ENCODE results near the gene CTNNBL1. TPM values are rescaled to one million over a fixed set of nuclear protein-coding genes. Genes with fewer than 3 reads are reported as not detected.

The CTNNBL1 gene, protein sequence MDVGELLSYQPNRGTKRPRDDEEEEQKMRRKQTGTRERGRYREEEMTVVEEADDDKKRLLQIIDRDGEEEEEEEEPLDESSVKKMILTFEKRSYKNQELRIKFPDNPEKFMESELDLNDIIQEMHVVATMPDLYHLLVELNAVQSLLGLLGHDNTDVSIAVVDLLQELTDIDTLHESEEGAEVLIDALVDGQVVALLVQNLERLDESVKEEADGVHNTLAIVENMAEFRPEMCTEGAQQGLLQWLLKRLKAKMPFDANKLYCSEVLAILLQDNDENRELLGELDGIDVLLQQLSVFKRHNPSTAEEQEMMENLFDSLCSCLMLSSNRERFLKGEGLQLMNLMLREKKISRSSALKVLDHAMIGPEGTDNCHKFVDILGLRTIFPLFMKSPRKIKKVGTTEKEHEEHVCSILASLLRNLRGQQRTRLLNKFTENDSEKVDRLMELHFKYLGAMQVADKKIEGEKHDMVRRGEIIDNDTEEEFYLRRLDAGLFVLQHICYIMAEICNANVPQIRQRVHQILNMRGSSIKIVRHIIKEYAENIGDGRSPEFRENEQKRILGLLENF
- 27.1 and 30.0 TPM in 2 replicates for total RNA-seq

DNA sequence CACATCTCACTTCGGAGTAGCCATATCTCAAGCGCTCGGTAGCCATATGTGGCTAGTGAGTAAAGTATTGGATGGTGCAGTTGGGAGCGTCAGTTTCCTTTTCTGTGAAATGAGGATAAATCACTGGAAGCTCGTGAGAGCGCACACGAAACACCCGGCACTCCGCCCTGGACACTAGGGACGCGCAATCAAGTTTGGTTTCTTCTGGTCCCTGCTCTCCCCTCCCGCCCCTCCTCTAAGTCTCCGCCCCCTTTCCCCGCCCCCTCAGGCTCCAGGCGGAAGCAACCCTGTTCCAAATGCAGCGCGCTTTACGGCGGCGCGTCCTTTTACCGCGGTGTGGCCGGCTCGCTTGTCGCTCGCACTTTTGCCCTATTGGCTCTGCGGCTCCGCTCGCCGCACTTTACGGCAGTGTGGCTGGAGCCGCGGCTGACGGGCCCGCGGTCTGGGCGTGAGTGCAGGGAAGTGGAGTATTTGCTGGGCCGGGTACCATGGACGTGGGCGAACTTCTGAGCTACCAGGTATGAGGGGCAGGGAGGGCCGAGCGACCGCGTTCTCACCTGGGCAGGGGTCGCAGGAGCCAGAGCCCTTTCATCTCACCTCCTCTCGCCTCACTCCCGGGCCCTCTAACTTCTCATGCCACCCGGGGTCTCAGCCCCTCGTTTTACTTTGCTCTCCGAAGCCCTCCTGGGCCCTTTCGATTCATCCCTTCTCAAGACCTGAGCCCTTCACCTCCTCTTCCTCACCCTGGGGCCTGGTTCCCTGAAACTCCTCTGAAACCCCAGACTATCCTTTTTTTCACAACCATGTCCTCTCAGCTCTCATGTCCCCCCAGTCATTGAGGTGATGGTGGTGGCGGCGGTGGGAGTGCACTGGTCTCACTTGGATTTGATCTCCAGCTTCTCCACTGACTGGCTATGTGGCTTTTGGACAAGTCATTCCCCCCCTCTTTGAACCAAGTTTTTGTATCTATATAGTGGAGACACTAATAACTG, at the start of gene CTNNBL1:
TSS of gene CTNNBL1 (plus strand) at position 396 of the 992 bp plus-strand sequence. CDS start at position 489, 93 bp downstream.
- DNase-seq (ENCODE audit: low read depth) (peak; percentile 94), FAIRE-seq (no peak)
- TF ChIP-seq, protein P1, sequence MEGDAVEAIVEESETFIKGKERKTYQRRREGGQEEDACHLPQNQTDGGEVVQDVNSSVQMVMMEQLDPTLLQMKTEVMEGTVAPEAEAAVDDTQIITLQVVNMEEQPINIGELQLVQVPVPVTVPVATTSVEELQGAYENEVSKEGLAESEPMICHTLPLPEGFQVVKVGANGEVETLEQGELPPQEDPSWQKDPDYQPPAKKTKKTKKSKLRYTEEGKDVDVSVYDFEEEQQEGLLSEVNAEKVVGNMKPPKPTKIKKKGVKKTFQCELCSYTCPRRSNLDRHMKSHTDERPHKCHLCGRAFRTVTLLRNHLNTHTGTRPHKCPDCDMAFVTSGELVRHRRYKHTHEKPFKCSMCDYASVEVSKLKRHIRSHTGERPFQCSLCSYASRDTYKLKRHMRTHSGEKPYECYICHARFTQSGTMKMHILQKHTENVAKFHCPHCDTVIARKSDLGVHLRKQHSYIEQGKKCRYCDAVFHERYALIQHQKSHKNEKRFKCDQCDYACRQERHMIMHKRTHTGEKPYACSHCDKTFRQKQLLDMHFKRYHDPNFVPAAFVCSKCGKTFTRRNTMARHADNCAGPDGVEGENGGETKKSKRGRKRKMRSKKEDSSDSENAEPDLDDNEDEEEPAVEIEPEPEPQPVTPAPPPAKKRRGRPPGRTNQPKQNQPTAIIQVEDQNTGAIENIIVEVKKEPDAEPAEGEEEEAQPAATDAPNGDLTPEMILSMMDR (IDR thresholded peaks at IDR 0.05; ENCODE audit: insufficient read depth, low read length, severe bottlenecking): no peak
- H3K4me3 ChIP-seq (ENCODE audit: low read depth, low read length): peak within 1 kb of the TSS; percentile 94
- no peaks in the 10 kb centered on the region for H3K36me3 ChIP-seq (ENCODE audit: control insufficient read depth, insufficient read depth, low read length)
- H3K27me3 ChIP-seq (ENCODE audit: control insufficient read depth, insufficient read depth, low read length): no peaks in the 10 kb centered on the region

DNA sequence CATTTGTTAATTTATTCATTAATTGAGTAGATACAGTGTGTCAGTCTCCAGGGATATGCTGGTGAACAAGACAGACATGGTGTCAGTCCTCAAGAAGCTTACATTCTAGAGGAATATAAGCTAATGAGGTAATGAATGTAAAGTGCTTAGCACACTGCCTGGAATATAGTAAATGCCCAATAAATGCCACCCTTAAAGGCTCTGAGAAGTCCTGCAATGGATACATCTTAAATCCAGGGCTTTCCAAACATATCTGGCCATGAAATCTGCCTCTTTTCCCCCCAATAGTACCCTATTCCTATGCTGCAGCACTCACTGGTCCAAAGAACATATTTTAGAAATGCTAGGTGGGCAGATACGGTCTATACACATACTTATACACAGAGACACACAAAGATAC, 49.2 kb upstream of the CTNNBL1 start:
- FAIRE-seq (no peak), DNase-seq (ENCODE audit: low read depth) (no peak)
- Histone ChIP-seq H3K4me3 (ENCODE audit: low read depth, low read length) (no peak overlapping the region), H3K36me3 (ENCODE audit: control insufficient read depth, insufficient read depth, low read length) (no peaks in the 10 kb centered on the region), H3K27me3 (ENCODE audit: control insufficient read depth, insufficient read depth, low read length) (peaks cover 11% of the 10 kb centered on the region)
- TF ChIP-seq, protein P1 (IDR thresholded peaks at IDR 0.05; ENCODE audit: insufficient read depth, low read length, severe bottlenecking): no peak

DNA sequence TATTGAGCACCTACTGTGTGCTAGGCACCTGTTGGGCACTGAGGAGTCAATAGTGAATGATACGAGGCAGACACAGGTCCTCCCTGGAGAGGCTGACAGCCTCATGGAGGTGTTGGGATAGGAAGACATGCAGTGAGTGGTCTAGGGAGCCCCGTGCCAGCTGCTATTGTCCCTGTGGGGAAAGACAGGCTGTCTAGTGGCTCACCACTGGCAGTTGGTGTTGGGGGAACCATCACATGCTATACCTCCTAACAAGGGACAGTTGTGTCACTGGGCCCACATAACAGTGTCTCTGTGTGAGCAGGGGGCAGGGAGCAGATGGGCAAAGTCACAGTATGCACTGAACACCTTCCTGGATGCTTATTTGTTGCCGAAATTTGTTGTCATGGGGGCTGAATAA, 45.9 kb upstream of the CTNNBL1 start:
- H3K4me3 ChIP-seq (ENCODE audit: low read depth, low read length): no peak overlapping the region
- TF ChIP-seq, protein P1 (IDR thresholded peaks at IDR 0.05; ENCODE audit: insufficient read depth, low read length, severe bottlenecking): no peak
- FAIRE-seq (no peak), DNase-seq (ENCODE audit: low read depth) (no peak)
- H3K36me3 ChIP-seq (ENCODE audit: control insufficient read depth, insufficient read depth, low read length): no peaks in the 10 kb centered on the region
- peaks cover 5% of the 10 kb centered on the region for H3K27me3 ChIP-seq (ENCODE audit: control insufficient read depth, insufficient read depth, low read length)

DNA sequence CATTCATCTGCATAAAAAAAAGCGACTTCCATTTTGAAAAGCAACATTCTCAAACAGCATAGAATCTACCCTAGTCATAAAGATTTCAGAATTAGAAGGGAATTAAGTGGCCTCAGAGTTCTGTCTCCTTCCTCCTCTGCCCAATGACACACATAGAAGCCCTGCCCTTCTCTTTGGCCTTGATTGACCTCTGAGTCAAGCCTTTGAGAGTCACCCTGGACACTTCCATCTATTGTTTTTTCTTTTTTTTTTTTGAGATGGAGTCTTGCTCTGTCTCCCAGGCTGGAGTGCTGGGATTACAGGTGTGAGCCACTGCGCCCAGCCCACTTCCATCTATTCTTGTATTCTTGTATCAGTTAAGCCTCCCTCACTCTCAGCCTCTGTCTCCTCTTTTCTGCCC, 44.8 kb upstream of the CTNNBL1 start:
- Histone ChIP-seq H3K4me3 (ENCODE audit: low read depth, low read length) (no peak overlapping the region), H3K36me3 (ENCODE audit: control insufficient read depth, insufficient read depth, low read length) (no peaks in the 10 kb centered on the region), H3K27me3 (ENCODE audit: control insufficient read depth, insufficient read depth, low read length) (peaks cover 4% of the 10 kb centered on the region)
- DNase-seq (ENCODE audit: low read depth): no peak
- FAIRE-seq: no peak
- TF ChIP-seq, protein P1 (IDR thresholded peaks at IDR 0.05; ENCODE audit: insufficient read depth, low read length, severe bottlenecking): no peak

DNA sequence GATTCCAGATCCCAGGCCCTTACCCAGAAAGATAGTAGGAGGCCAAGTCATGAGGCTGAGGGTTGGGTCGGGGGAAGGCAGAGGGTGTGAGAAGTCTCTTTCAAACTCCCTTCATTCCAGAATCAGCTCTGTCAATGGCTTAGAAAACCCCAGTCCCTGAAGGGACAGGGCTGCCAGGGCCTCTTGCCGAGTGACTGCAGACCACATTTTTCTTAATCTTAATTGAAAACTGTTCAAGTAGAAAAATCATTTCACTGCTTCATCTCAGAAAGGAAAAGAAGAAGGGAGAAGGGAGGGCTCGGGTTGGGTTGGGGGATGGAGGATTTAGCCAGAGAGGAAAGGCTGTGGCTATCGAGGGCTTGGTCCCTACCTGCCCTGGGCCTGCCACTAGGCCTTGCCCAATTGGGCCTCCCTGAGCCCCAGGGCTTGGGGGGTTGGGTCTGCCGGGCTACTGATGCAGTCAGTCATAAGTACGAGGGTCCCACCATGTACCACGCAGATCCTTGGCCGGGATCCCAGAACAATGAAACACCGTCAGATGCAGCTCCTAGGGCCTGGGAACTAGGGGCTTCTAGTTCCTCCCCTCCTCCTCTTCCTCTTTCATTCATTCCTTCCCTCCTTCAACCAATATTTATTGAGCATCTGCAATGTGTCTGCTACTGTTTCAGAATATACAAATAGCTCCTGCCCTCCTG, 44.0 kb upstream of the CTNNBL1 start:
- DNase-seq (ENCODE audit: low read depth) (no peak), FAIRE-seq (no peak)
- TF ChIP-seq, protein P1 (IDR thresholded peaks at IDR 0.05; ENCODE audit: insufficient read depth, low read length, severe bottlenecking): no peak
- peaks cover 3% of the 10 kb centered on the region for H3K27me3 ChIP-seq (ENCODE audit: control insufficient read depth, insufficient read depth, low read length)
- H3K4me3 ChIP-seq (ENCODE audit: low read depth, low read length): no peak overlapping the region
- no peaks in the 10 kb centered on the region for H3K36me3 ChIP-seq (ENCODE audit: control insufficient read depth, insufficient read depth, low read length)

Measured in bronchial epithelial cell (primary cell).